Neural cell (in vitro differentiated cells): ENCODE data around the gene SREK1IP1.

ENCODE experiments used
- CTCF ChIP-seq: fragments of 450-650 bp; IDR thresholded peaks from 2 replicates; pipeline ENCODE4 v1.5.1; 2014; ENCODE audit warnings: antibody characterized with exemption, mild to moderate bottlenecking, moderate library complexity; ENCODE audit not compliant: poor library complexity, severe bottlenecking
- EP300 ChIP-seq: fragments of 450-650 bp; conservative IDR thresholded peaks from 2 replicates; pipeline ENCODE4 v1.6.1; 2014; ENCODE audit warnings: antibody characterized with exemption, mild to moderate bottlenecking, moderate library complexity; ENCODE audit not compliant: poor library complexity, severe bottlenecking
- EZH2 ChIP-seq: fragments of 200-600, 300-800 bp; shearing (Covaris generic), sonication (generic); IDR thresholded peaks from 2 replicates; pipeline ENCODE4 v1.6.1; 2014; ENCODE audit warnings: antibody characterized with exemption, low read length, borderline replicate concordance, mild to moderate bottlenecking; ENCODE audit not compliant: insufficient read depth, poor library complexity, severe bottlenecking
- TF ChIP-seq, protein P1 (sequence below): IDR thresholded peaks from 2 replicates; pipeline ENCODE4 v1.6.1; 2012; ENCODE audit warnings: borderline replicate concordance

- TF ChIP-seq CTCF: peak; percentile 10
- TF ChIP-seq EZH2: no peak
- TF ChIP-seq, protein P1, sequence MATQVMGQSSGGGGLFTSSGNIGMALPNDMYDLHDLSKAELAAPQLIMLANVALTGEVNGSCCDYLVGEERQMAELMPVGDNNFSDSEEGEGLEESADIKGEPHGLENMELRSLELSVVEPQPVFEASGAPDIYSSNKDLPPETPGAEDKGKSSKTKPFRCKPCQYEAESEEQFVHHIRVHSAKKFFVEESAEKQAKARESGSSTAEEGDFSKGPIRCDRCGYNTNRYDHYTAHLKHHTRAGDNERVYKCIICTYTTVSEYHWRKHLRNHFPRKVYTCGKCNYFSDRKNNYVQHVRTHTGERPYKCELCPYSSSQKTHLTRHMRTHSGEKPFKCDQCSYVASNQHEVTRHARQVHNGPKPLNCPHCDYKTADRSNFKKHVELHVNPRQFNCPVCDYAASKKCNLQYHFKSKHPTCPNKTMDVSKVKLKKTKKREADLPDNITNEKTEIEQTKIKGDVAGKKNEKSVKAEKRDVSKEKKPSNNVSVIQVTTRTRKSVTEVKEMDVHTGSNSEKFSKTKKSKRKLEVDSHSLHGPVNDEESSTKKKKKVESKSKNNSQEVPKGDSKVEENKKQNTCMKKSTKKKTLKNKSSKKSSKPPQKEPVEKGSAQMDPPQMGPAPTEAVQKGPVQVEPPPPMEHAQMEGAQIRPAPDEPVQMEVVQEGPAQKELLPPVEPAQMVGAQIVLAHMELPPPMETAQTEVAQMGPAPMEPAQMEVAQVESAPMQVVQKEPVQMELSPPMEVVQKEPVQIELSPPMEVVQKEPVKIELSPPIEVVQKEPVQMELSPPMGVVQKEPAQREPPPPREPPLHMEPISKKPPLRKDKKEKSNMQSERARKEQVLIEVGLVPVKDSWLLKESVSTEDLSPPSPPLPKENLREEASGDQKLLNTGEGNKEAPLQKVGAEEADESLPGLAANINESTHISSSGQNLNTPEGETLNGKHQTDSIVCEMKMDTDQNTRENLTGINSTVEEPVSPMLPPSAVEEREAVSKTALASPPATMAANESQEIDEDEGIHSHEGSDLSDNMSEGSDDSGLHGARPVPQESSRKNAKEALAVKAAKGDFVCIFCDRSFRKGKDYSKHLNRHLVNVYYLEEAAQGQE: no peak
- no peak for TF ChIP-seq EP300
Measured at GRCh38 chr5:64680289-64680688, 88.2 kb downstream of the SREK1IP1 start.
